GM18505 (cell line): ENCODE measurements around the gene HPCAL4.

Experiments
- ATAC-seq: cut with Tn5 transposase; IDR thresholded peaks from one replicate; pipeline ENCODE4 v1.9.1; 2021; ENCODE audit not compliant: unreplicated experiment
- POLR2A ChIP-seq: IDR thresholded peaks from 4 replicates; pipeline ENCODE4 v1.6.1; 2011; ENCODE audit warnings: borderline replicate concordance; ENCODE audit not compliant: insufficient read depth, insufficient read length; ENCODE audit errors: extremely low read depth

HPCAL4 gene

GRCh38 chr1:39679821-39680220, 11.4 kb downstream of the HPCAL4 start:
- no peak for ATAC-seq

GRCh38 chr1:39678889-39679288, 12.3 kb downstream of the HPCAL4 start:
- no peak for TF ChIP-seq POLR2A
- ATAC-seq, result no peak

More at GRCh38 chr1:39679821-39680220, 11.4 kb downstream of the HPCAL4 start:
- no peak for TF ChIP-seq POLR2A

- no peak for ATAC-seq
- TF ChIP-seq POLR2A, result no peak
Measured at GRCh38 chr1:39677645-39678044, 13.6 kb downstream of the HPCAL4 start.

GRCh38 chr1:39676948-39677548, 14.2 kb downstream of the HPCAL4 start:
- no peak for TF ChIP-seq POLR2A
- no peak for ATAC-seq

GRCh38 chr1:39675220-39675619, 16.0 kb downstream of the HPCAL4 start:
- no peak for TF ChIP-seq POLR2A
- no peak for ATAC-seq

GRCh38 chr1:39673215-39673614, 18.0 kb downstream of the HPCAL4 start:
- no peak for ATAC-seq
- no peak for TF ChIP-seq POLR2A

- TF ChIP-seq POLR2A, result no peak
- no peak for ATAC-seq
Measured at GRCh38 chr1:39672551-39672947, 18.7 kb downstream of the HPCAL4 start.

GRCh38 chr1:39671793-39672550, 19.3 kb downstream of the HPCAL4 start, which contains the start of gene NT5C1A:
NT5C1A (minus strand) TSS chr1:39672107; CDS start chr1:39672038, 69 bp downstream.
- no peak for TF ChIP-seq POLR2A
- no peak for ATAC-seq

GRCh38 chr1:39671433-39671792, 19.8 kb downstream of the HPCAL4 start:
- no peak for TF ChIP-seq POLR2A
- ATAC-seq, result no peak

- no peak for TF ChIP-seq POLR2A
- ATAC-seq, result no peak
Measured at GRCh38 chr1:39670689-39671088, 20.5 kb downstream of the HPCAL4 start.

- no peak for TF ChIP-seq POLR2A
- no peak for ATAC-seq
Measured at GRCh38 chr1:39668894-39669293, 22.3 kb downstream of the HPCAL4 start.

- TF ChIP-seq POLR2A, result no peak
- ATAC-seq, result no peak
Measured at GRCh38 chr1:39668111-39668510, 23.1 kb downstream of the HPCAL4 start.

- ATAC-seq, result peak; percentile 65
- no peak for TF ChIP-seq POLR2A
Measured at GRCh38 chr1:39666772-39667171, 24.5 kb downstream of the HPCAL4 start.

GRCh38 chr1:39663559-39663958, 27.7 kb downstream of the HPCAL4 start:
- no peak for TF ChIP-seq POLR2A
- no peak for ATAC-seq
